Mammary epithelial cell (primary cell): ENCODE data around the gene KCNQ1.

Source experiments
- EZH2 ChIP-seq: IDR thresholded peaks from 2 replicates; pipeline ENCODE4 v1.6.1; 2012; ENCODE audit warnings: low read length, inconsistent platforms, borderline replicate concordance
- TF ChIP-seq, protein P1 (sequence below), 2 donors: IDR thresholded peaks in 1 of 2; conservative IDR thresholded peaks in 1 of 2; 2 replicates each; pipeline ENCODE4 v1.5.1; 2011 to 2012; ENCODE audit warnings: inconsistent platforms in 2 of 2, low read length in 2 of 2, mild to moderate bottlenecking in 2 of 2, control low read depth in 1 of 2, low read depth in 1 of 2; ENCODE audit not compliant: insufficient read depth in 1 of 2; ENCODE audit errors: extremely low read depth in 1 of 2

DNA sequence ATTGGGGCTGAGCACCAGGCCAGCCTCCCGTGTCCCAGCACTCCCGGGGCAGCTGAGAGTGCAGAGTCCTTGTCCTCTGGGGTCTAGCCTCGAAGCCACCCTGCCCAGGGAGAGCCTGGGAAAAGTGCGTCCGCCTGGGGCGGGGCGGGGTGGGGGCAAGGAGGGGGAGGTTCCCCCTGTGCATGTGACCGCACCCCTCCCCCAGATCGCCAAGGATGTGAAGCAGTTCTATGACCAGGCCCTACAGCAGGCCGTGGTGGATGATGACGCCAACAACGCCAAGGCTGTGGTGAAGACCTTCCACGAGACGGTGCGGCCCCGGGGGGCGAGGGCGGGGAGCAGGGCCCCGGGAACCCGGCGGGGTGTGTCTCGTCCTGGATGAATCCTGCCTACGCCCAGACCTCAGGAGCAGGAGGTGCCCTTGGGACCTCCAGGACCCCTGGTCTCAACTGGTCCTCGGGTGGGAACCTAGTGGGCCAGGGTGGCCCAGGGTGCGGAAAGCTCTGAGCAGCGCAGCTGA is 49.5 kb upstream of the KCNQ1 start:
- TF ChIP-seq, protein P1, sequence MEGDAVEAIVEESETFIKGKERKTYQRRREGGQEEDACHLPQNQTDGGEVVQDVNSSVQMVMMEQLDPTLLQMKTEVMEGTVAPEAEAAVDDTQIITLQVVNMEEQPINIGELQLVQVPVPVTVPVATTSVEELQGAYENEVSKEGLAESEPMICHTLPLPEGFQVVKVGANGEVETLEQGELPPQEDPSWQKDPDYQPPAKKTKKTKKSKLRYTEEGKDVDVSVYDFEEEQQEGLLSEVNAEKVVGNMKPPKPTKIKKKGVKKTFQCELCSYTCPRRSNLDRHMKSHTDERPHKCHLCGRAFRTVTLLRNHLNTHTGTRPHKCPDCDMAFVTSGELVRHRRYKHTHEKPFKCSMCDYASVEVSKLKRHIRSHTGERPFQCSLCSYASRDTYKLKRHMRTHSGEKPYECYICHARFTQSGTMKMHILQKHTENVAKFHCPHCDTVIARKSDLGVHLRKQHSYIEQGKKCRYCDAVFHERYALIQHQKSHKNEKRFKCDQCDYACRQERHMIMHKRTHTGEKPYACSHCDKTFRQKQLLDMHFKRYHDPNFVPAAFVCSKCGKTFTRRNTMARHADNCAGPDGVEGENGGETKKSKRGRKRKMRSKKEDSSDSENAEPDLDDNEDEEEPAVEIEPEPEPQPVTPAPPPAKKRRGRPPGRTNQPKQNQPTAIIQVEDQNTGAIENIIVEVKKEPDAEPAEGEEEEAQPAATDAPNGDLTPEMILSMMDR (conservative IDR thresholded peaks at IDR 0.05 in 1 of 2, IDR thresholded peaks at IDR 0.05 in 1 of 2; ENCODE audit: extremely low read depth in 1 of 2, insufficient read depth in 1 of 2, low read depth in 1 of 2, low read length in 2 of 2): no peak
- no peak for TF ChIP-seq EZH2
